ENCODE data around the gene TGFB1. TPM values are rescaled to one million over a fixed set of nuclear protein-coding genes. Genes with fewer than 3 reads are reported as not detected.

The TGFB1 gene
- total and polyA plus RNA-seq, 2 of the 13 experiments (the other 11 are each of a cell fraction or from before 2014, with no cell fraction given): 4.1 to 5.4 TPM

DNA sequence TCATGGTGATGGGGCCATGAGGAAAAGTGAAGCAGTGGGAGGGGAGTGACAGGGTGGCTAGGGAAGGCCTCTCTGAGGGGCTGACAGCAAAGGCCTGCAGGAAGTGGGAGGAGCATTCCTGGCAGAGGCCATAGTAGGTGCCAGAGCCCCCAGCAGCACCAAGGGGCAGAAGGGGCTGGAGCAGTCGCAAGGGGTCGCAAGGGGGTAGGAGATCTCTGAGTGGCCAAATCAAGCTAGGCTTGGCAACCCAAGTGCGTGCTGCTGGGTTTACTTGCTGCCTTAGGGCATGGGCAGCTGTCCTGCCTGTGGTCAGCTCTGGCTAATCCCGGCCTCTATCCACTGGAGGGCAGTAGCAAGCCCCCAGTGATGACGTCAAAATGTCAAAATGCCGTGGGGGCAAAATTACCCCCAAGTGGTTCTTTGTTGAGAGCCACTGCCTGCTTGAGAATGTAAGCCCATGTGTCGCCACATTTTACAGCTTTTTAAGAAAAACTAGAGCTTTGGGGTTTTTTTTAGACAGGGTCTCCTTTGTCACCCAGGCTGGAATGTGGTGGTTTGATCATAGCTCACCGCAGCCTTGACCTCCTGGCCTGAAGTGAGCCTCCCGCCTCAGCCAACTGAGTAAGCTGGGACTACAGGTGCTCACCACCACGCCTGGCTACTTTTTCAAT is 32.0 kb downstream of the TGFB1 start (continued):
- TF ChIP-seq CREB1 (IDR thresholded peaks at IDR 0.05) (peak; percentile 92), CREB1 (CRISPR knock-in tag; IDR thresholded peaks at IDR 0.05) (peak; percentile 95), HOXA7 (CRISPR knock-in tag; IDR thresholded peaks at IDR 0.05) (no peak), ZNF598 (CRISPR knock-in tag; IDR thresholded peaks at IDR 0.05; ENCODE audit: borderline replicate concordance) (0 out of 2 replicates have a peak, but pooled peaks have one; percentile 55), ZSCAN12 (CRISPR knock-in tag; IDR thresholded peaks at IDR 0.05) (no peak), YEATS2 (CRISPR knock-in tag; IDR thresholded peaks at IDR 0.05; ENCODE audit: borderline replicate concordance) (peak; percentile 18; the same call in 1 of the 2 replicates), ZNF263 (CRISPR knock-in tag; IDR thresholded peaks at IDR 0.05) (0 out of 2 replicates have a peak, but pooled peaks have one; percentile 10), THYN1 (CRISPR knock-in tag; IDR thresholded peaks at IDR 0.05; ENCODE audit: borderline replicate concordance, low read depth) (no peak), SNRNP70 (IDR thresholded peaks at IDR 0.05; ENCODE audit: low read depth, low read length) (no peak), ZNF253 (CRISPR knock-in tag; IDR thresholded peaks at IDR 0.05; ENCODE audit: borderline replicate concordance) (0 out of 2 replicates have a peak, but pooled peaks have one; percentile 49), ARNT (IDR thresholded peaks at IDR 0.05) (no peak), ZNF205 (CRISPR knock-in tag; IDR thresholded peaks at IDR 0.05) (no peak), IKZF1 (IDR thresholded peaks at IDR 0.05) (no peak)
- TF ChIP-seq, protein P1, sequence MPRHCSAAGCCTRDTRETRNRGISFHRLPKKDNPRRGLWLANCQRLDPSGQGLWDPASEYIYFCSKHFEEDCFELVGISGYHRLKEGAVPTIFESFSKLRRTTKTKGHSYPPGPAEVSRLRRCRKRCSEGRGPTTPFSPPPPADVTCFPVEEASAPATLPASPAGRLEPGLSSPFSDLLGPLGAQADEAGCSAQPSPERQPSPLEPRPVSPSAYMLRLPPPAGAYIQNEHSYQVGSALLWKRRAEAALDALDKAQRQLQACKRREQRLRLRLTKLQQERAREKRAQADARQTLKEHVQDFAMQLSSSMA (CRISPR knock-in tag; IDR thresholded peaks at IDR 0.05): no peak
- TF ChIP-seq, protein P2, sequence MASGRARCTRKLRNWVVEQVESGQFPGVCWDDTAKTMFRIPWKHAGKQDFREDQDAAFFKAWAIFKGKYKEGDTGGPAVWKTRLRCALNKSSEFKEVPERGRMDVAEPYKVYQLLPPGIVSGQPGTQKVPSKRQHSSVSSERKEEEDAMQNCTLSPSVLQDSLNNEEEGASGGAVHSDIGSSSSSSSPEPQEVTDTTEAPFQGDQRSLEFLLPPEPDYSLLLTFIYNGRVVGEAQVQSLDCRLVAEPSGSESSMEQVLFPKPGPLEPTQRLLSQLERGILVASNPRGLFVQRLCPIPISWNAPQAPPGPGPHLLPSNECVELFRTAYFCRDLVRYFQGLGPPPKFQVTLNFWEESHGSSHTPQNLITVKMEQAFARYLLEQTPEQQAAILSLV (CRISPR knock-in tag; IDR thresholded peaks at IDR 0.05; ENCODE audit: borderline replicate concordance): no peak
- TF ChIP-seq, protein P3, sequence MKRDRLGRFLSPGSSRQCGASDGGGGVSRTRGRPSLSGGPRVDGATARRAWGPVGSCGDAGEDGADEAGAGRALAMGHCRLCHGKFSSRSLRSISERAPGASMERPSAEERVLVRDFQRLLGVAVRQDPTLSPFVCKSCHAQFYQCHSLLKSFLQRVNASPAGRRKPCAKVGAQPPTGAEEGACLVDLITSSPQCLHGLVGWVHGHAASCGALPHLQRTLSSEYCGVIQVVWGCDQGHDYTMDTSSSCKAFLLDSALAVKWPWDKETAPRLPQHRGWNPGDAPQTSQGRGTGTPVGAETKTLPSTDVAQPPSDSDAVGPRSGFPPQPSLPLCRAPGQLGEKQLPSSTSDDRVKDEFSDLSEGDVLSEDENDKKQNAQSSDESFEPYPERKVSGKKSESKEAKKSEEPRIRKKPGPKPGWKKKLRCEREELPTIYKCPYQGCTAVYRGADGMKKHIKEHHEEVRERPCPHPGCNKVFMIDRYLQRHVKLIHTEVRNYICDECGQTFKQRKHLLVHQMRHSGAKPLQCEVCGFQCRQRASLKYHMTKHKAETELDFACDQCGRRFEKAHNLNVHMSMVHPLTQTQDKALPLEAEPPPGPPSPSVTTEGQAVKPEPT (CRISPR knock-in tag; IDR thresholded peaks at IDR 0.05; ENCODE audit: low read depth): no peak
- TF ChIP-seq, protein P4, sequence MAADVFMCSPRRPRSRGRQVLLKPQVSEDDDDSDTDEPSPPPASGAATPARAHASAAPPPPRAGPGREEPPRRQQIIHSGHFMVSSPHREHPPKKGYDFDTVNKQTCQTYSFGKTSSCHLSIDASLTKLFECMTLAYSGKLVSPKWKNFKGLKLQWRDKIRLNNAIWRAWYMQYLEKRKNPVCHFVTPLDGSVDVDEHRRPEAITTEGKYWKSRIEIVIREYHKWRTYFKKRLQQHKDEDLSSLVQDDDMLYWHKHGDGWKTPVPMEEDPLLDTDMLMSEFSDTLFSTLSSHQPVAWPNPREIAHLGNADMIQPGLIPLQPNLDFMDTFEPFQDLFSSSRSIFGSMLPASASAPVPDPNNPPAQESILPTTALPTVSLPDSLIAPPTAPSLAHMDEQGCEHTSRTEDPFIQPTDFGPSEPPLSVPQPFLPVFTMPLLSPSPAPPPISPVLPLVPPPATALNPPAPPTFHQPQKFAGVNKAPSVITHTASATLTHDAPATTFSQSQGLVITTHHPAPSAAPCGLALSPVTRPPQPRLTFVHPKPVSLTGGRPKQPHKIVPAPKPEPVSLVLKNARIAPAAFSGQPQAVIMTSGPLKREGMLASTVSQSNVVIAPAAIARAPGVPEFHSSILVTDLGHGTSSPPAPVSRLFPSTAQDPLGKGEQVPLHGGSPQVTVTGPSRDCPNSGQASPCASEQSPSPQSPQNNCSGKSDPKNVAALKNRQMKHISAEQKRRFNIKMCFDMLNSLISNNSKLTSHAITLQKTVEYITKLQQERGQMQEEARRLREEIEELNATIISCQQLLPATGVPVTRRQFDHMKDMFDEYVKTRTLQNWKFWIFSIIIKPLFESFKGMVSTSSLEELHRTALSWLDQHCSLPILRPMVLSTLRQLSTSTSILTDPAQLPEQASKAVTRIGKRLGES (CRISPR knock-in tag; IDR thresholded peaks at IDR 0.05; ENCODE audit: borderline replicate concordance): no peak
- TF ChIP-seq, protein P5, sequence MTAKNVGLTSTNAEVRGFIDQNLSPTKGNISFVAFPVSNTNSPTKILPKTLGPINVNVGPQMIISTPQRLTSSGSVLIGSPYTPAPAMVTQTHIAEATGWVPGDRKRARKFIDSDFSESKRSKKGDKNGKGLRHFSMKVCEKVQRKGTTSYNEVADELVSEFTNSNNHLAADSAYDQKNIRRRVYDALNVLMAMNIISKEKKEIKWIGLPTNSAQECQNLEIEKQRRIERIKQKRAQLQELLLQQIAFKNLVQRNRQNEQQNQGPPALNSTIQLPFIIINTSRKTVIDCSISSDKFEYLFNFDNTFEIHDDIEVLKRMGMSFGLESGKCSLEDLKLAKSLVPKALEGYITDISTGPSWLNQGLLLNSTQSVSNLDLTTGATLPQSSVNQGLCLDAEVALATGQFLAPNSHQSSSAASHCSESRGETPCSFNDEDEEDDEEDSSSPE (CRISPR knock-in tag; IDR thresholded peaks at IDR 0.05): 0 out of 2 replicates have a peak, but pooled peaks have one; percentile 9
- TF ChIP-seq, protein P6, sequence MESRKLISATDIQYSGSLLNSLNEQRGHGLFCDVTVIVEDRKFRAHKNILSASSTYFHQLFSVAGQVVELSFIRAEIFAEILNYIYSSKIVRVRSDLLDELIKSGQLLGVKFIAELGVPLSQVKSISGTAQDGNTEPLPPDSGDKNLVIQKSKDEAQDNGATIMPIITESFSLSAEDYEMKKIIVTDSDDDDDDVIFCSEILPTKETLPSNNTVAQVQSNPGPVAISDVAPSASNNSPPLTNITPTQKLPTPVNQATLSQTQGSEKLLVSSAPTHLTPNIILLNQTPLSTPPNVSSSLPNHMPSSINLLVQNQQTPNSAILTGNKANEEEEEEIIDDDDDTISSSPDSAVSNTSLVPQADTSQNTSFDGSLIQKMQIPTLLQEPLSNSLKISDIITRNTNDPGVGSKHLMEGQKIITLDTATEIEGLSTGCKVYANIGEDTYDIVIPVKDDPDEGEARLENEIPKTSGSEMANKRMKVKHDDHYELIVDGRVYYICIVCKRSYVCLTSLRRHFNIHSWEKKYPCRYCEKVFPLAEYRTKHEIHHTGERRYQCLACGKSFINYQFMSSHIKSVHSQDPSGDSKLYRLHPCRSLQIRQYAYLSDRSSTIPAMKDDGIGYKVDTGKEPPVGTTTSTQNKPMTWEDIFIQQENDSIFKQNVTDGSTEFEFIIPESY (CRISPR knock-in tag; IDR thresholded peaks at IDR 0.05): 0 out of 2 replicates have a peak, but pooled peaks have one; percentile 27

Measured in HepG2 (cell line).